Dedifferentiated amniotic fluid mesenchymal stem cell (primary cell): ENCODE data around the gene PSMD6.
A peak's percentile ranks its signal among the peaks of the same experiment; 100 is the strongest.

Experiments used
- DNase-seq: peaks from one replicate; pipeline ENCODE4 v3.0.0-alpha.2; 2016; ENCODE audit errors: extremely low spot score

PSMD6 gene

GRCh38 chr3:64023187-64023860 lies at the start of gene PSMD6:
PSMD6 (minus strand) TSS chr3:64023494; CDS start chr3:64023419, 75 bp downstream.
- peak; percentile 80 for DNase-seq

GRCh38 chr3:64072126-64072525 lies 48.8 kb upstream of the PSMD6 start:
- no peak for DNase-seq

DNA sequence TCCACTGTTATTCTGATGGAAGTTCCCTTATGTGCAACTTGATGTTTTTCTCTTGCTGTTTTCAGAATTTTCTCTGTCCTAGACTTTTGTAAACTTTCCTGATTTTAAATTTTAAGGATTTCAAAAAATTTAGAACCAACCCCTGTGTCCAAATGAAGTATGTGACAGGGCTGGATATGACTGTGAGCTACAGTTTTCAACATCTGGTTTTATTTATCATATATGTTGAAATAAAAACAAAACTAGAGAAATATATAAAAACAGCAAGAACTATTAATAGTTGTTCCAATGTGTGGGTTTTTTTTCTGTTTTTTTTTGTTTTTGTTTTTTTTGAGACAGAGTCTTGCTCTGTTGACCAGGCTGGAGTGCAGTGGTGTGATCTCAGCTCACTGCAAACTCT lies 47.4 kb upstream of the PSMD6 start:
- no peak for DNase-seq

GRCh38 chr3:64067506-64068346 lies 44.4 kb upstream of the PSMD6 start:
- no peak for DNase-seq

DNA sequence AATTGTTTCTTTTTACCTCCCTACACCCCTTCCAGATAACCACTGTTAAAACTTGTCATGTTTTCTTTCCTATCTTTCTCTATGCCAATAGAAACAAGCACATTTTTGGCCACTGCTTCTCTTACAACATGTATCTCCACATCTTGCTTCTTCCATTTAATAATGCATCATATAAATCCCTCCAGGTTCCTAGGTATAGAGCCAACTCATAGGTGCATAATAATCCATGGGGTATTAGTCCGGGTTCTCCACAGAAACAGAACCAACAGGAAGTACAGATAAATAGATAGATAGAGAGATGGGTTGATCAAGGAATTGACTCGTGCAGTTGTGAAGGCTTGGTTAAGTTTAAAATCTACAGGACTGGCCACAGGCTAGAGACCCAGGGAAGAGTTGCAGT lies 41.5 kb upstream of the PSMD6 start:
- no peak for DNase-seq

GRCh38 chr3:64063983-64064438 lies 40.7 kb upstream of the PSMD6 start:
- no peak for DNase-seq

- no peak for DNase-seq
Observed at GRCh38 chr3:64063207-64063982, 40.1 kb upstream of the PSMD6 start.

DNA sequence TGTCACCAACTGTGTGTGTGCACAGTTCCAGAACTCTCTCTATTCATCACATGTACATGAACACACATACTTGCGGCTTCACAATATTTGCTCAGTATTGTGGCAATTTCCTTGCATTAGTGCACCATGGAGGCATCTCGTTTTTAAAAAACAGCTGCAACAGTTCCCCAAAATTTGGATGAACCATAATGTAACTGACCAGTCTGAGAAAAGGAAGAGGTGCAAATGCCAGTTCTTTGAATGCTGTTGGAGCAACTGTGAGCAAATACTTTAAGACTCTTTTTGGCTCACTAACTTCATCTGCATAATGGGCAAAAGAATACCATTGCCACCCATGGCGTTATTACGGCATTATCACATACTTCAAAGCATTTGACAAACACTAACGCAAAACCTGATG lies 38.3 kb upstream of the PSMD6 start:
- no peak for DNase-seq

- peak; percentile 20 for DNase-seq
Observed at GRCh38 chr3:64059484-64060175, 36.3 kb upstream of the PSMD6 start.

DNA sequence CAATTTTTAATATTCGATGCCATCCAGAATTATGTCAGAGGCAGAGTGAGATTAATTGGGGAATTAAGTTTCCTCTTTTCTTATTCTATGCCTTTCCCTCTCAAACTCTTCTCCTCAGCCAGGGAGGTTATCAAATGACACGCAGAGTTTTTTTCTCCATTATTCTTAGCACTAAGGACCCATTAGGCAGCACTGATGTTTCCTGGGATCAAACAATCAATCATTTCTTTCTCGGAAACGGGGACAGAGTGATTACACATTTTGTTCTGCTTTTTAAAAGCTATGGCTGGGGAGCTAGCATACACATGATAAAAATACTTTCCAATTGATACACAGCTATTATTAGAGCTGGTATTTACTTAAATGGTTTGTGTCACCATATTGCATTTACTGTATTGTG lies 35.3 kb upstream of the PSMD6 start:
- no peak for DNase-seq

DNA sequence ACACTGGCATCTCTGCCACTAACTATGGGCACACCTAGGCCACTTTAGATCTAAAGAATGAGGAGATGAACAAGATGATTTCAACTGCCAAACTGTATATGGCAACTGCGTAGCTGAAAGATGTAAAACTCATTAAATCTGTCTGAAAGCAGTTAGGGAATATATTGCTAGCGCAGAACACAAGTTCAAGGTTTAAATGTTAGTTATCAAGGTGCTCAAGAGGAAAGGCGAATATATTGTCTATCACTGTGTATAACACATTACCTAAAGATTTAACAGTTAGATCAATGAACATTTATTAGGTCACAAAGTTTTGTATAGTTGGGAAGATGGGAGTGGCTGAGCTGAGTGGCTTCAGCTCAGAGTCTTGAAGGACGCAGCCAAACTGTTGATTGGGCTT lies 33.9 kb upstream of the PSMD6 start:
- DNase-seq, result no peak

GRCh38 chr3:64056606-64057180 lies 33.4 kb upstream of the PSMD6 start:
- DNase-seq, result no peak

DNA sequence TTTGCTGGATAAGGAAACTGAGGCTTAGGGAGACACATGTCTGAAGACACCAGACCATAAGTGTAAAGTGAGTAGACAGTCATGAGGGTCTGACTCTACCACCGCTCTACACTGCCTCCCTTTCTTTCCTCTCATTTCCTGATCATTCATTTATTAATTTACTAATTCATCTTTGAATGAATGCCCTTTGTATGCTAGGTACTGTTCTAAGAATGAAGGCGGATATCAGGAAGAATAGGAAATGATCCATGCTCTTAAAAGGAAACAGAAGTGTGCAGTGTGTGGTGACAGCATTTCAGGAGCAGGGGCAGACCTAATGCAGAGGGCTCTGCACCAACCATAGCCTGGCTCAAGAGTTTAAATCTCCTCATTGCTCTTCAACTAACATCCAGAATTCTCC lies 31.8 kb upstream of the PSMD6 start:
- DNase-seq, result no peak

DNA sequence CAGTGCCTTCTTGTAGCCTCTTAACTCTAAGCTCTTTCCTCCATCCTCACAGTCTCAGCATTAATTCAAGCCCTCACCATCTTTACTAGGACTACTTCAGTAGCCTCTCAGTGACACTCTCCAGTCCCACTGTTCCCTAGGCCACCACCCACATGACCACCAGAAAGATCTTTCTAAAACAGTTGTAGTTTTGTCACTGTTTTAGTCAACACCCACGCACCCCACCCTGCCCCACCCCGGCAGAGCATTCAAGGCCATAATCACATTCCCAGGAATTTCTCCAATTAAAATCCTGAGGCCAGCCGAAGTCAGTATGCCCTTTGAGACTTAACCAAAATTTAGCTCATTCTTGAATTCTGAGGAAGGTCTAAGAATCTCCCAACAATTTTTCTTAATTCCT lies 31.2 kb upstream of the PSMD6 start:
- DNase-seq, result no peak

DNA sequence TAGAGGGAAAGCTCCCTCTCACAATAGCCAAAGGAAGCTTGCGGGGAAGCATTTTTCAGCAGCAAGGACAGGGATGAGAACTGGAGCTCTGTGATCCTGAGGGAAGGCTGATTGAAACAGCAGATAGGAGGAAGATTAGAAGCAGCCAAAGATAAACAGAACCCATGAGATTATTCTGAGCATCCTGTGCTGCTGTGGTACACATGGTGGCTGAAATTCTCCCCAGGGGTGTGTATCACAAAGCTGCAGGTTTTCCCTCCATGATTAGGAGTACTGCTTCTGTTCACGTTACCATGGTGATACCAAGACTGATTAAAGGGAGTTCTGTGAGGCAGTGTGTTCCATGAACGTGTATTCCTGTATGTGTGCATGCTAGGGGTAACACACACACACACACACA lies 30.3 kb upstream of the PSMD6 start:
- DNase-seq, result no peak

- DNase-seq, result no peak
Observed at GRCh38 chr3:64053117-64053516, 29.8 kb upstream of the PSMD6 start.

GRCh38 chr3:64049832-64050231 lies 26.5 kb upstream of the PSMD6 start:
- no peak for DNase-seq

DNA sequence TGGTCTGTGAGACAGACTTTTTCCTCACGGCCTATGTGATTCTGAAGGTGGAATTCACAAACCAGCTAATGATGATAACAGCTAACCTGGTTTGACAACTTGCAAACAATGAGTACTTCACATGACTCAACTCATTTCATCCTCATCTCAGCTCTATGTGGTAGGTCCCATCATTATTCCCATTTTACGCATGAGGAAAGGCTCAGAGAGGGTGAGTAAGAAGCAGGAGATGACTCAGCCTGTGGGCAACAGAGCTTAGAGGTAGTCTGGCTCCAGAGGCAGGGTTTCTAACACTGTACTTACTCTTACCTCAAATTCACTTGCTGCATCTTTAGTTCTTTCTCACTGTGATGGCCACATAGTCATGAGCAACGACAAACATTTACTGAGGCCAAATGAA lies 25.8 kb upstream of the PSMD6 start:
- no peak for DNase-seq

DNA sequence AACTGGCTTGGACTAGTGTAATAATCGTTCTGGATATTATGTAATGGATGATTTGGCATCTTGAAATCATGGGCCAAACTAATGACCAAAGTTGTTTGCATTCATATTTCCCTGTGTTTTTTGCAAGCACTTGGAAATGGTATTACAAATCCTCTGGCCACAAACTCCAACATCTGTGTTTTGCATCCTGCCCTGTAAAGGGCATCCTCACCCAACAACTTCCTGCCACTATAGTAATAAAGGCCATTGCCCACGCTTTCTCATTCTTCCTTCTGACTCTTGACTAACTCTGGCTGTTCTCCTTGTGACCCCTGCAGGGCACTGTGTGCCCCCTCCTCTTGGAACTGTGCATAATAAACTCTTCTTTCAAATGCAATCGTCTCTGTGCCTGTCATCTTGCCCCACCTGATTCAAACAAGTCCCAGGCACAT lies 25.4 kb upstream of the PSMD6 start:
- DNase-seq, result no peak

GRCh38 chr3:64047787-64048186 lies 24.5 kb upstream of the PSMD6 start:
- no peak for DNase-seq

- DNase-seq, result no peak
Observed at GRCh38 chr3:64046996-64047594, 23.8 kb upstream of the PSMD6 start.
